ENCODE measurements around the gene KLHDC8A.

- no peak for TF ChIP-seq CTCF (IDR thresholded peaks at IDR 0.05; ENCODE audit: extremely low read depth in 1 of 2, insufficient read depth in 1 of 2, low read depth in 1 of 2, low read length in 2 of 2)
- no peak for TF ChIP-seq EZH2 (IDR thresholded peaks at IDR 0.05; ENCODE audit: borderline replicate concordance, low read depth, low read length, severe bottlenecking)
- no peak for TF ChIP-seq GATA2 (IDR thresholded peaks at IDR 0.05; ENCODE audit: insufficient read depth, insufficient read length, low read depth, low read length)
- TF ChIP-seq POLR2A (IDR thresholded peaks at IDR 0.05; ENCODE audit: low read depth, low read length), result no peak
- no peak for TF ChIP-seq MAX (IDR thresholded peaks at IDR 0.05; ENCODE audit: insufficient read depth, insufficient read length)
- TF ChIP-seq POLR2AphosphoS5 (IDR thresholded peaks at IDR 0.05; ENCODE audit: insufficient read depth, low read depth, low read length), result no peak
- TF ChIP-seq MYC (IDR thresholded peaks at IDR 0.05; ENCODE audit: low read depth, low read length), result no peak
- no peak for TF ChIP-seq JUN (IDR thresholded peaks at IDR 0.05; ENCODE audit: borderline replicate concordance, insufficient read depth, insufficient read length, low read depth)
- TF ChIP-seq FOS (IDR thresholded peaks at IDR 0.05; ENCODE audit: borderline replicate concordance, insufficient read depth, low read length), result no peak
Measured at GRCh38 chr1:205342986-205343385, 13.7 kb downstream of the KLHDC8A start.
